ENCODE measurements around the gene PPP2CA.
"Not testable (repeated sequence)": the region's sequence is repeated elsewhere in the genome, so short reads cannot be mapped to it uniquely, and the experiment has no call there.

The PPP2CA gene

GRCh38 chr5:134184155-134185135 lies 41.4 kb downstream of the PPP2CA start:
- DNase-seq = peak; percentile 32

- no peak for DNase-seq
These were observed 42.4 kb downstream of the PPP2CA start for GRCh38 chr5:134183481-134183880.

- DNase-seq = no peak
These were observed 47.8 kb downstream of the PPP2CA start for GRCh38 chr5:134178096-134178419.

DNA sequence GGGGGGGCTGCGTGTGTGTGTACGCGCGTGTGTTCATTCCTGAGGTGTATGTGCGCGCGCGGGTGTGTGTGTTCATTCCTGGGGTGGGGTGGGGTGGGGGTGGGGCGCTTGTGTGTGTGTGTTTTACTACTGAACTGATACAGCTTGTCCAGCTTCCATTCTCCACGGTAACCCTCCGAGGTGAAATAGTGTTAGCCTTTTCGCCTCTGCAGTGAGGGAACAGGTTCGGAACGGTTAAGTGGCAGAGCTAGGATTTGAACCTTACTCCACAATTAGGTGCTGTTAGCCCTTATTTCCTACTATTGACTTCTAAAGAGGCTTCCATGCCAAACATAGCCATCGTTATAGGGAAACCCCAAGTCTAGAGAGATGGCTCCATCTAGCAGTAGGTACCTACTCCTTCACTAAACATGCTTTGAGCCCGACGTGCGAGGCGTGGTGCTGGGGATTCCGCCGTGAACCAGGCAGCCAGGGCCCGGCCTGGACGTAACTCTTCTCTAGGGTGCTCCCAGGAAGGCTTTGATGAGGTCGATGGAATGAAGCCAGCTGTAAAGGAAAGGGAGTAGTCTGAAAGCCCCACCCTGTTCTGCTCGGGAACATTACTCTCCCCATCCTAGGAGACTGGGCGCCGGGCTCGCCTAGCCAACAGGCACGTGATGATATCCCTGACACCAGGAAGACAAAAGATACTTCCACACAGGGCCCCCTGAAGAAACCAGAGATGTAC lies 48.3 kb downstream of the PPP2CA start:
- DNase-seq = no peak

DNA sequence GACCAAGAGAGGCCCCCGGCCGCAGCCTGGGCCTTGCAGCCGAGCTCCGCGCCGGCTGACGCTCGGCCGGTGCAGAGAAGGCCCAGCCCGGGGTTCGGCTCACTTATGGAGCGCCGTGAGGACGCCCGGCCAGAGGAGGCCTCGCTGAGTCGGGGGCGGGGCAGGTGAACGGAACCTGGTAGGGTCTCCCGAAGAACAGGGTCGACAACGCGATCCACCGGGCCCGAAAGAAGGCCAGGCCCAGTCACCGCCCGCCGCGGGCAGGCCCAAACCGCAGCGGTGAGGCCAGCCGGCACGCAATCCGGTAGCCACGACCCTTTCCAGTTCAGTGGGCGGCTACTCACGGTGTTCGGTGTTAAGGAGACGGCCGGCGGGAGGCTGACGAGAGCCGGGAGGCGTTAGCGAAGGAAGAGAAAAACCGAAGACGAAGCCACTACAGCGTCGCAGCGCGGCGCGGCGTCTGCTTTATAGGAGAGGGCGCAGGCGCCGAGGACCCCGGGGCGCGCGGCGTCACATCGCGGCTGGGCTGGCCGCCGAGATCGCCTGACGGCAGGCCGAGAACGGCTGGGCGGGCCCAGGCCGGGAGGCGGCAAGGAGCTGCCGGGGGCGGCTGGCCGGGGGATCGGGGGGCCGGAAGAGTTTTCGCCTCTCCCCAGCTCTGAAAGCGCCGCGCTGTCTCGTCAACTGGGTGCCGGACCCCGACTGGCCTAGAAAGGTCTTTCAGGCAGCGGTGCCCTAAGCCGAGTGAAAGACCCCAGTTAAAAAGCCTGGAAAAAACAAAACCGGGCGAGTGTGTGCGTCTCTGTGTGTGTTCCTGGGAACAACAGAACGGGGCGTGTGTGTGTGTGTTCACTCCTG lies 49.1 kb downstream of the PPP2CA start, which contains the start of gene SKP1:
Gene SKP1, minus strand, starts transcription at position 440 of the 858 bp plus-strand sequence. CDS start 2,928 bp downstream, outside the sequence.
- peak; percentile 61 for DNase-seq

GRCh38 chr5:134175921-134176510 lies 49.9 kb downstream of the PPP2CA start:
- DNase-seq = no peak

- peak; percentile 22 for DNase-seq
These were observed 50.7 kb downstream of the PPP2CA start for GRCh38 chr5:134174841-134175839.

DNA sequence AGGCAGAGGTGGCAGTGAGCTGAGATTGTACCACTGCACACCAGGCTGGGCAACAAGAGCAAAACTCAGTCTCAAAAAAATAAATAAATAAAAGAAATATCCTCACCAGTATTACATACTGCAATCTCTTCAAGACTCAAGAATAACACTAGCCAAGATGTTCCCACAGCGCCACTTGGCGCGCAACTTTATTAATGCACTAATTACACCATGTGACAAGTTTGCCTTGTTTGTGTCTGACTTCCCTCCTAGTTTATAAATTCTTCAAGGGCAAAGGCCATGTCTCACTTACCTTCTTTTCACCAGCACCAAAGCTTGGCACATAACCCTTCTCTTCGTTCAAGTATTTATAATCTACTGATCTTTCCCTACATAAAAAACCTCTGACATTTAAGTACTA lies 53.9 kb downstream of the PPP2CA start:
- DNase-seq = no peak

GRCh38 chr5:134162592-134162991 lies 63.3 kb downstream of the PPP2CA start:
- no peak for DNase-seq

- no peak for DNase-seq
These were observed 64.1 kb downstream of the PPP2CA start for GRCh38 chr5:134161513-134162395.

GRCh38 chr5:134153657-134154056 lies 72.2 kb downstream of the PPP2CA start:
- no peak for DNase-seq

DNA sequence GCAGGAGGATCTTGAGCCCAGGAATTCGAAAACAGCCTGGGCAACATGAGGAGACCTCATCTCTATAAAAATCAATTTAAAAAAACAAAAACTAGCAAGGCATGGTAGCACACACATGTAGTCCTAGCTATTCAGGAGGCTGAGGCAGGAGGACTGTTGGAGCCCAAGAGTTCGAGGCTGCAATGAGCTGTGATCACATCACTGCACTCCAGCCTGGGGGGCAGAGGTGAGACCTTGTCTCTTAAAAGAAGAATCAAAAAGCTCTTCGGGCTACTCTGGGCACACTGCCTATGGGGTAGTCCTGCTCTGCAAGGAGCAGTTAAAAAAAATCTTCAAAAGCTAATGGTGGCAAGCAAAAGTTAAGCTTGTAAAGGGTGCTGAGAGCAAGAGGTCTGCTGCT lies 72.6 kb downstream of the PPP2CA start:
- DNase-seq = no peak

DNA sequence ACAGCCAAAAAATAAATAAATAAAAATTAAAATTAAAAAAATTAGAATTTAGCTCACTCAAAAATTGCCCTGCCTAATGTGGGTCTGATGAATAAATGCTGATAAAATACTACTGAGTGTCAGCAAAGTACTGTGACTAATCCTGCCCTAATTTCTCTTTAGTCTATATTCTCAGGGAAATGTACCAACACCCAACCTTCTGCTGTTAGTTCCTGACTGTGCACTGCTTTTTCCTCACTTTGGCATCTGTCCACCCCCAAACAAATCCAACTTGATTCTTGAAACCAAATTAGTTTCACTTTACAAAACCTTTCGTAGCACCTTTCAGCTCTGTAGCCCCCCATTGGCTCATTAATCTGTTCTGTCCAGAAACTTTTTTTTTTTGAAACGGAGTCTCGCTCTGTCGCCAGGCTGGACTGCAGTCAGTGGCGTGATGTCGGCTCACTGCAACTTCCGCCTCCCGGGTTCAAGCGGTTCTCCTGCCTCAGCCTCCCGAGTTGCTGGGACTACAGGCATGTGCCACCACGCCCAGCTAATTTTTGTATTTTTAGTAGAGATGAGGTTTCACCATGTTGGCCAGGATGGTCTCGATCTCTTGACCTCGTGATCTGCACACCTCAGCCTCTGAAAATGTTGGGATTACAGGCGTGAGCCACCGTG lies 73.6 kb downstream of the PPP2CA start:
- not testable (repeated sequence) for DNase-seq

DNA sequence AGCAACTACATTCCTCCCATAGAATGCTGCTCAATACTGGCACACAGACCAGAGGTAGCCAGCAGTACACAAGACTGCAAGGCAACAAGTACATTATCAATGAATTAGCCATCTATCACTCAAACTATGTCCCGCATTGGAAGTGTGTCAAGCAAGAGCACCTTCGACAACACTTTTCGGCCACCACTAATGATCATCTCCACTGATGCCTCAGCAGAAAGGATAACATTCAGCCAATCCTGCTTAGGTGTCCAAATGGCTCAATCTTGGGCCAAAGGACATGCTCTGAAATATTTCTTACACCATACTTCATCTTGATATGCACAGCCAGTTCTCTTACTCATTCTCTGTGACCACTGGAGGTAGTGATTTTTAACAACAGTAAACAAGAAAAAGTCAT lies 74.2 kb downstream of the PPP2CA start:
- DNase-seq = no peak

DNA sequence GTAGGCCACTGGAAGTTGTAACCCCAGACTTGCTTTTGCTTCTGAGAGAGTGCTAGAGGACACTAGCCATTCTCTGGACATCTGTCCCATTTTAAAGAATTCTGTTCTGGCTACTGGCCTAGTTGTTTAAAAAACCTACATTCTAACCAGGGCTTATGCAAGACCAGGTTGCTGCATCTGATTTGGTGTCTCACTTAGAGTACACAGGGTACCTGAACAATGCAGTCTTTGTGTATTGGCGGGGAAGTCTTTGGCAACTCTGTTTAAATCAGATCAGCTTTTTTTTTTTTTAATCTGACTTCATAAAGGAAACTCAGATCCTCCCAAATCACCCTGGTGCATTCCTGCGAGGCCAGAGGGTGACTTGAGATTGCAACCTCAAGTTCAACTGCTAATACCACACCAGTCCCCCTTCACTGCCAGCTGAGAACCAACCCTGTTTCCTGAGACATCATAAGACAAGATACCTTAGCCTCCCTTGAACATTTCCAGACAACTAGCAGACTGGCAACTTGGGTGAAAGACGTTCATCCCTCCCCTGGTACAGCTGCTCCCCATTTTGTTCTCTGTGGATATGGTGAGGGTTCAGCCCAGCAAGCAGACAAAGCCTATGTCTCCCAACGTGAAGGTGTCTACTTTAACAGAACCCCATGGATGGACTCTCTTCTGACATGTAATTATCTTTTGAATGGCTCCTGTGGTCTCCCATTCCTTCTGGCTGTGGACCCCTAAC lies 76.1 kb downstream of the PPP2CA start:
- no peak for DNase-seq

DNA sequence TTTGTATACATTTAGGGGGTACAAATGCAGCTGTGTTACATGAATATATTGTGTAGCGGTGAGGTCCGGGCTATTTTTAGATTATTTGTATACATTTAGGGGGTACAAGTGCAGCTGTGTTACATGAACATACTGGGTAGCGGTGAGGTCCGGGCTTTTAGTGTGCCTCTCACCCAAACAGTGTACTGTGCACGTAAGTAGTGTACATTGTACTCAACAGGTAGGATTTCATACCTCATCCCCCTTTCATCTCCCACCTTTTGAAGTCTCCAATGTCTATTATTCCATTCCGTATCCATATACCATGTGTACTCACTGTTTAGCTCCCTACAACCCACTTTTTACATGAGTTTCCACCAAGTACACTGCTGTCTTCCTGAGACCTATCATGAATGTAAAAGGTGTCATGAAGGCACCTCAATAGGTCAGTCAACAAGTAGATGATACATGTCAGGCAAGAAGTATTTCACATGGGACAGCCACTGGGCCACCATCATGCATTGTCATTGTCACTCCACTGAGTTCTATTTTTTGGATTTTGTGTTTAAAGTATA lies 76.8 kb downstream of the PPP2CA start:
- no peak for DNase-seq

DNA sequence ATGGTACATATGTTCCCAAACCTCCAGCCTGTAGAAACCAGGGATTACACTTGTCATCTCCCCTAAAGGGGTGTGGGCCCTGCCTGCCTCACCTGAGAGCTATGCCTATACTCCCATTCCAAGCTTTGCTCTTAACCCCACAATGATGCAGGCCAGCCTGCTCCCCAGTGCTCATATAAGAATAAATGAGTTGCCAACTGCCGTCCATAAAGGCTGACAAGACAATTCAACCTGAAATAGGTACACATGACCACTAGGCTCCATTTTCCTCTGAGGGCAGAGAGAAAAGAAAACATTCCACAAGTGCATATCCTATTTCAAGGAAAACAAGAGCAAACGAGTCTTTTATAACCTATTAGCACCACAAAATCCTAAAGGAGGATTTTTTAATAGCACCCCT lies 77.6 kb downstream of the PPP2CA start:
- DNase-seq = no peak

DNA sequence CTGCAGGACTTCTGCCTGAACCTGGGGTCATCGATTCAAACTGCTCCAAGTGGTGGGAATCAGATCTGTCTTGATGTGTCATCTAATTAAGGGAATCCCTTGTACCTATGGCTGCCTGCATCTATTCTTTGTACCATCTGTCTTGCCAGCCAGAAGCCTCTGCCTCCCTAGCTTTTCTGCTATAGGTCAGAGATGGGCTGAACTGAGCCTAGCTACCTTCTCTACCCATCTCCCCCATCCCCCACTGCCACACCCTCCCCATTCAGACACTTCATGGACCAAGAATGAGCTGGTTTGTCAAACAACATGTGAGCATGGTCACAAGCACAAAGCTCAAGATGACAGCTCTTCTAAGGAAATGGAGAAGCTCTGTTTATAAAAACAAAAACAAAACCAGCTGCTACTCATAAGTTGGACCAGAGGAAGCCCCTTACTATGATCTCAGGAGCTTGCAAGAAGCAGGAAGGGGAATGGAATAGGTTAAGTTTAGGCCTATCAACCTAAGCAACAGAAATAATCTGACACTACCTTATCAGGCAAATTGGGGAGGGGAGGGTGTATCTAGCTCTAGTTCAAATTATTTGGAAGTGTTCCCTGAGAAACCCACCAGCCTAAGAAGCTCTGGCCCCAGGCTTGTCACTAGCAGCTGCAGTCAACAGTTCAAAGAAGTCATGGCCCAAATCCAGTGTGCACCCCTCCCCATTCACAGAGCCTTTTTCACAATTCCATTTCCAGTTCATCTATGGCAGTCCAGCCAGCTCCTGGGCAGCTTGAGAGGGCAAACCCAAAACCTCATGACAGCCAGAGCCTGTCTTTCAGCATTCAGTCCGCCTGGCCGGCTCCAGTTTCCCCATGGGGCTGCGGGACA lies 79.0 kb downstream of the PPP2CA start:
- DNase-seq = no peak
